H9 (cell line): Measurements from ENCODE around the gene SS18L1. TPM values are rescaled to one million over a fixed set of nuclear protein-coding genes. Genes with fewer than 3 reads are reported as not detected.
A peak's percentile ranks its signal among the peaks of the same experiment; 100 is the strongest.

Experiments
- DNase-seq: peaks from one replicate; pipeline ENCODE4 v3.0.0-alpha.2; 2017
- H2AFZ ChIP-seq: one replicate; pipeline ENCODE4 v1.6.1; 2013; ENCODE audit warnings: mild to moderate bottlenecking, low read length, control low read depth, moderate library complexity
- H2AK5ac ChIP-seq: 2 replicates; pipeline ENCODE4 v1.6.1; 2013; ENCODE audit warnings: low read length, control low read depth, mixed read lengths; ENCODE audit not compliant: insufficient read length
- H2BK120ac ChIP-seq: one replicate; pipeline ENCODE4 v1.6.1; 2013; ENCODE audit warnings: low read depth, mild to moderate bottlenecking, low read length, control low read depth, inconsistent platforms; ENCODE audit not compliant: poor library complexity, severe bottlenecking
- H2BK12ac ChIP-seq: 2 replicates; pipeline ENCODE4 v1.6.1; 2013; ENCODE audit warnings: low read length, control low read depth, mixed read lengths, low read depth; ENCODE audit not compliant: insufficient read length
- H2BK15ac ChIP-seq: 2 replicates; pipeline ENCODE4 v1.6.1; 2013; ENCODE audit warnings: low read depth, low read length, control low read depth
- H2BK20ac ChIP-seq: one replicate; pipeline ENCODE4 v1.6.1; 2013; ENCODE audit warnings: low read depth, mild to moderate bottlenecking, low read length, control low read depth, inconsistent platforms; ENCODE audit not compliant: poor library complexity, severe bottlenecking
- H2BK5ac ChIP-seq: 2 replicates; pipeline ENCODE4 v1.6.1; 2013; ENCODE audit warnings: low read length, control low read depth, mixed read lengths; ENCODE audit not compliant: insufficient read length
- H3K14ac ChIP-seq: 2 replicates; pipeline ENCODE4 v1.6.1; 2013; ENCODE audit warnings: low read length, control low read depth; ENCODE audit not compliant: insufficient read depth
- H3K18ac ChIP-seq: 2 replicates; pipeline ENCODE4 v1.6.1; 2013; ENCODE audit warnings: low read depth, mild to moderate bottlenecking, mixed read lengths, low read length, control low read depth; ENCODE audit not compliant: insufficient read length
- H3K23ac ChIP-seq: 2 replicates; pipeline ENCODE4 v1.6.1; 2013; ENCODE audit warnings: low read length, control low read depth, mixed read lengths, low read depth; ENCODE audit not compliant: insufficient read length
- H3K23me2 ChIP-seq: 2 replicates; pipeline ENCODE4 v1.6.1; 2013; ENCODE audit warnings: low read depth, mild to moderate bottlenecking, mixed read lengths, low read length, control low read depth; ENCODE audit not compliant: insufficient read length, poor library complexity, severe bottlenecking
- H3K27ac ChIP-seq: 2 replicates; pipeline ENCODE4 v1.5.1; 2013; ENCODE audit warnings: low read length, control low read depth, mixed read lengths, low read depth; ENCODE audit not compliant: insufficient read length
- H3K27me3 ChIP-seq: 2 replicates; pipeline ENCODE4 v1.6.1; 2013; ENCODE audit warnings: low read length, control low read depth, inconsistent platforms; ENCODE audit not compliant: insufficient read depth
- H3K4ac ChIP-seq: 2 replicates; pipeline ENCODE4 v1.6.1; 2013; ENCODE audit warnings: low read depth, mild to moderate bottlenecking, control low read depth, inconsistent platforms, low read length, moderate library complexity
- H3K4me1 ChIP-seq: 2 replicates; pipeline ENCODE4 v1.6.1; 2013; ENCODE audit warnings: low read length, control low read depth, inconsistent platforms; ENCODE audit not compliant: insufficient read depth
- H3K4me2 ChIP-seq: 2 replicates; pipeline ENCODE4 v1.6.1; 2013; ENCODE audit warnings: low read length, control low read depth, mixed read lengths; ENCODE audit not compliant: insufficient read length, insufficient read depth
- H3K56ac ChIP-seq: 2 replicates; pipeline ENCODE4 v1.6.1; 2013; ENCODE audit warnings: low read depth, mild to moderate bottlenecking, mixed read lengths, low read length, control low read depth; ENCODE audit not compliant: insufficient read length
- H3K79me1 ChIP-seq: 2 replicates; pipeline ENCODE4 v1.6.1; 2013; ENCODE audit warnings: low read depth, mild to moderate bottlenecking, moderate library complexity, low read length, control low read depth, inconsistent platforms; ENCODE audit not compliant: insufficient read depth, poor library complexity, severe bottlenecking
- H3K79me2 ChIP-seq: 2 replicates; pipeline ENCODE4 v1.6.1; 2013; ENCODE audit warnings: low read length, control low read depth, inconsistent platforms; ENCODE audit not compliant: insufficient read depth
- H3K9ac ChIP-seq: 2 replicates; pipeline ENCODE4 v1.6.1; 2013; ENCODE audit warnings: low read length, control low read depth, mixed read lengths; ENCODE audit not compliant: insufficient read length; ENCODE audit errors: extremely low read depth
- H3K9me3 ChIP-seq: one replicate; pipeline ENCODE4 v1.6.1; 2013; ENCODE audit warnings: low read depth, low read length, inconsistent platforms; ENCODE audit not compliant: control insufficient read depth
- H3T11ph ChIP-seq: one replicate; pipeline ENCODE4 v1.6.1; 2013; ENCODE audit warnings: mild to moderate bottlenecking, low read length, control low read depth, inconsistent platforms
- H4K20me1 ChIP-seq: one replicate; pipeline ENCODE4 v1.6.1; 2013; ENCODE audit not compliant: control insufficient read depth, insufficient read length, insufficient read depth
- H4K5ac ChIP-seq: 2 replicates; pipeline ENCODE4 v1.6.1; 2013; ENCODE audit warnings: low read depth, mild to moderate bottlenecking, mixed read lengths, low read length, control low read depth; ENCODE audit not compliant: insufficient read length
- H4K8ac ChIP-seq: replicated peaks from 2 replicates; pipeline ENCODE4 v1.6.1; 2013; ENCODE audit warnings: low read length, control low read depth, mixed read lengths, low read depth; ENCODE audit not compliant: insufficient read length
- H4K91ac ChIP-seq: 2 replicates; pipeline ENCODE4 v1.6.1; 2013; ENCODE audit warnings: low read depth, mild to moderate bottlenecking, moderate library complexity, mixed read lengths, low read length, control low read depth; ENCODE audit not compliant: insufficient read length
- H3K27ac Mint-ChIP-seq, 3 experiments: 2 replicates in 2 of 3; 3 replicates in 1 of 3; pipeline ENCODE4 v1.8.0; 2020 to 2021; ENCODE audit warnings: mixed read lengths in 3 of 3, mild to moderate bottlenecking in 1 of 3, moderate library complexity in 1 of 3
- H3K27me3 Mint-ChIP-seq: 2 replicates; pipeline ENCODE4 v1.8.0; 2021; ENCODE audit warnings: low read depth, mild to moderate bottlenecking, moderate library complexity, mixed read lengths
- H3K36me3 Mint-ChIP-seq, 3 experiments: 2 replicates in 2 of 3; 3 replicates in 1 of 3; pipeline ENCODE4 v1.8.0; 2020 to 2021; ENCODE audit warnings: low read depth in 3 of 3, mixed read lengths in 3 of 3; ENCODE audit not compliant: insufficient read depth in 1 of 3
- H3K4me1 Mint-ChIP-seq, 2 experiments: 2 replicates each; pipeline ENCODE4 v1.8.0; 2020; ENCODE audit warnings: mixed read lengths in 2 of 2
- H3K4me3 Mint-ChIP-seq, 2 experiments: 2 replicates in 1 of 2; 3 replicates in 1 of 2; pipeline ENCODE4 v1.8.0; 2020 to 2021; ENCODE audit warnings: mild to moderate bottlenecking in 2 of 2, mixed read lengths in 2 of 2, moderate library complexity in 1 of 2
- H3K9me3 Mint-ChIP-seq, 2 experiments: 2 replicates in 1 of 2; 3 replicates in 1 of 2; pipeline ENCODE4 v1.8.0; 2020; ENCODE audit warnings: mild to moderate bottlenecking in 2 of 2, mixed read lengths in 2 of 2, moderate library complexity in 1 of 2
- WGBS: extraction: QIAGEN DNeasy Blood & Tissue Kit; methylation state at CpG from one replicate; pipeline ENCODE4 v1.1.7; 2013; ENCODE audit warnings: missing lambda C conversion rate, low lambda C conversion rate, mixed read lengths; ENCODE audit not compliant: insufficient read length; ENCODE audit errors: extremely low coverage; 5-methylcytosine and 5-hydroxymethylcytosine counted together
- total RNA-seq: library from RNA; stranded (reverse); gene quantifications from 2 replicates; pipeline ENCODE4 v1.2.1, GENCODE V29; 2021
- TF ChIP-seq, protein P1 (sequence below): fragments of 200-600 bp; sonication (generic); conservative IDR thresholded peaks from 3 replicates; pipeline ENCODE4 v1.8.0; 2021; ENCODE audit warnings: antibody characterized with exemption, mild to moderate bottlenecking

The SS18L1 gene
- total RNA-seq, 1 experiment from 2014 or later: 22.2 TPM

DNA sequence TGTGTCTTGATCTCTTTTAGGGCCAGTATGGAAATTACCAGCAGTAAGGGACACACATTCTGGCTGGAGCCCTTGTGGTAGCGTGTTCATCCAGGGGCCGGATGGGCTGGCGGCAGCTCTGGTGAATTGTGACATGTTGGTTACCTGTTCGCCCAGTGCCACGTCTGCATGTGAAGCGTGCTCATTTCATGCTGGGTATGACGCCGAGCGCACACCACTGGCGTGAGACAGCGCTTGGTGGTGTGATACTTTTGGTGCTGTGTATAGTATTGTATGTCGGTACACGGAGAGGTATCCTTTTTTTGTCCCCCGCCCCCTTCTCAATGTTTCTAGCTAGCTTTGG lies 35.6 kb downstream of the SS18L1 start:
- Histone ChIP-seq H2BK5ac (no peak overlapping the region), H4K8ac (no peak overlapping the region), H3K79me1 (no peaks in the 10 kb centered on the region), H3K27ac (no peak overlapping the region), H2BK20ac (no peak overlapping the region), H2BK15ac (no peak overlapping the region), H3T11ph (no peak overlapping the region), H4K91ac (no peak overlapping the region), H3K56ac (no peak overlapping the region), H3K23me2 (peaks cover 3% of the 10 kb centered on the region), H3K4me2 (no peak overlapping the region), H3K14ac (no peak overlapping the region), H4K5ac (no peak overlapping the region), H3K9me3 (no peaks in the 10 kb centered on the region), H3K27me3 (no peaks in the 10 kb centered on the region), H2AK5ac (no peak overlapping the region), H2BK12ac (no peak overlapping the region), H2BK120ac (no peak overlapping the region), H3K4ac (no peak overlapping the region), H3K79me2 (peaks cover 4% of the 10 kb centered on the region; the same call in 1 of the 2 replicates), H3K9ac (no peak overlapping the region), H2AFZ (no peak overlapping the region), H4K20me1 (no peaks in the 10 kb centered on the region), H3K4me1 (peaks cover 2% of the 10 kb centered on the region; the same call in 1 of the 2 replicates), H3K18ac (no peak overlapping the region), H3K23ac (no peak overlapping the region)
- DNase-seq: no peak
- Mint-ChIP-seq H3K9me3 (no peaks in the 10 kb centered on the region), H3K27me3 (no peaks in the 10 kb centered on the region; the same call in 1 of the 2 replicates), H3K27ac (no peak overlapping the region), H3K4me3 (peak overlapping the region in 1 of 2 experiments; percentile 41; a peak in 1 of 5 replicates), H3K36me3 (peaks cover 8 to 37% (median 19%) of the 10 kb centered on the region in 3 experiments), H3K4me1 (peaks cover 12 to 13% of the 10 kb centered on the region in 2 experiments)
- TF ChIP-seq, protein P1, sequence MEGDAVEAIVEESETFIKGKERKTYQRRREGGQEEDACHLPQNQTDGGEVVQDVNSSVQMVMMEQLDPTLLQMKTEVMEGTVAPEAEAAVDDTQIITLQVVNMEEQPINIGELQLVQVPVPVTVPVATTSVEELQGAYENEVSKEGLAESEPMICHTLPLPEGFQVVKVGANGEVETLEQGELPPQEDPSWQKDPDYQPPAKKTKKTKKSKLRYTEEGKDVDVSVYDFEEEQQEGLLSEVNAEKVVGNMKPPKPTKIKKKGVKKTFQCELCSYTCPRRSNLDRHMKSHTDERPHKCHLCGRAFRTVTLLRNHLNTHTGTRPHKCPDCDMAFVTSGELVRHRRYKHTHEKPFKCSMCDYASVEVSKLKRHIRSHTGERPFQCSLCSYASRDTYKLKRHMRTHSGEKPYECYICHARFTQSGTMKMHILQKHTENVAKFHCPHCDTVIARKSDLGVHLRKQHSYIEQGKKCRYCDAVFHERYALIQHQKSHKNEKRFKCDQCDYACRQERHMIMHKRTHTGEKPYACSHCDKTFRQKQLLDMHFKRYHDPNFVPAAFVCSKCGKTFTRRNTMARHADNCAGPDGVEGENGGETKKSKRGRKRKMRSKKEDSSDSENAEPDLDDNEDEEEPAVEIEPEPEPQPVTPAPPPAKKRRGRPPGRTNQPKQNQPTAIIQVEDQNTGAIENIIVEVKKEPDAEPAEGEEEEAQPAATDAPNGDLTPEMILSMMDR: no peak
- WGBS: no CpG with 5 or more reads among the region's 14 CpGs
